ENCODE measurements around the gene AKAP12.
"Not testable (repeated sequence)": the region's sequence is repeated elsewhere in the genome, so short reads cannot be mapped to it uniquely, and the experiment has no call there.

AKAP12 gene

GRCh38 chr6:151340219-151340978 lies 100.6 kb downstream of the AKAP12 start:
- FAIRE-seq (no peak), DNase-seq (ENCODE audit: low spot score) (no peak)

DNA sequence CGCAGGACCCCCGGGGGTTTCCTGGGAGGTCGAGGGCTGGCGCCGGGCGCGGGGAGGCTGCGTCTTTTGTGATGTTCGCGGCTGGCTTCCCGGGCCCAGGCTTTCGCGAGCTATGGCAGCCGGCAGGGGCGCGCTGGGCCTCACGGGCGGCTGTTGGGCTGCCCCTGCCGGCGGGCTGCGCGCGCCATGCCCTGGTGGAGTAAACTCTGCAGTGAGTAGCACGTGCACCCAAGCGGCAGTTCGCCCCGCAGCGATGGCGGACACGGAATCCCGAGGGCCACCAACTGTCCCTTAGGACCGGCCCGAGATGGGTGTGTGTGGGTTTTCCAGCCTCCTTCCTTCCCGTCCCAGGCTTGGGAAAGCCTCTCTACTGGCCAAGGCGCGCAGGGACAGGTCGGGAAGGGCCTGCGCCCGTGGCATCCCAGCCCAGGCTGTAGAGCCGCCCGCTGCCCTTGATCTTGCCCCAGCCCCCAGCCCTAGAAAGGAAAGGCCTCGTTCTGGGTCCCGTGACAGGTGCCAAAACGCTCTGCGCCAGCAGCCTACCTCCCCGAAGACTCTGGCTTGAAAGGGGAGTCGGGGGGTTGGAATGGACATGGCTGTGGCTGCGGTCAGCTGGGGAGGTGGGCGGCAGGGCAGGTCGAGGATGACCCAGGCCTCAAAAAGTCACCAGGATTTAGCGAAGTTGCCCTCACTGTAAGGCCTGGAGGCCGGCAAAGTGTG lies 101.9 kb downstream of the AKAP12 start:
- FAIRE-seq, result no peak
- DNase-seq (ENCODE audit: low spot score), result no peak

DNA sequence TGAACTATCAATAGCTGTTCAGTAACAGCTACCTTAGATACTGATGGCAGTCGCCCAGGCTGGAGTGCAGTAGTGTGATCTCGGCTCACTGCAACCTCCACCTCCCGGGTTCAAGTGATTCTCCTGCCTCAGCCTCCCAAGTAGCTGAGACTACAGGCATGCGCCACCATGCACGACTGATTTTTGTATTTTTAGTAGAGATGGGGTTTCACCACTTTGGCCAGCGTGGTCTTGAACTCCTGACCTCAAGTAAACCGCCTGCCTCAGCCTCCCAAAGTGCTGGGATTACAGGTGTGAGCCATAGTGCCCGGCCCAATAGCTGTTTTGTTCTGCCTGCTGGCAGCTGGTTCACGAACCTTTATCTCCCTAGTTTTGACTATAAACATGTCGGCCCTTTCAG lies 103.0 kb downstream of the AKAP12 start:
- DNase-seq (ENCODE audit: low spot score); FAIRE-seq: not testable (repeated sequence)

GRCh38 chr6:151349651-151350270 lies 110.0 kb downstream of the AKAP12 start:
- FAIRE-seq (no peak), DNase-seq (ENCODE audit: low spot score) (no peak)

DNA sequence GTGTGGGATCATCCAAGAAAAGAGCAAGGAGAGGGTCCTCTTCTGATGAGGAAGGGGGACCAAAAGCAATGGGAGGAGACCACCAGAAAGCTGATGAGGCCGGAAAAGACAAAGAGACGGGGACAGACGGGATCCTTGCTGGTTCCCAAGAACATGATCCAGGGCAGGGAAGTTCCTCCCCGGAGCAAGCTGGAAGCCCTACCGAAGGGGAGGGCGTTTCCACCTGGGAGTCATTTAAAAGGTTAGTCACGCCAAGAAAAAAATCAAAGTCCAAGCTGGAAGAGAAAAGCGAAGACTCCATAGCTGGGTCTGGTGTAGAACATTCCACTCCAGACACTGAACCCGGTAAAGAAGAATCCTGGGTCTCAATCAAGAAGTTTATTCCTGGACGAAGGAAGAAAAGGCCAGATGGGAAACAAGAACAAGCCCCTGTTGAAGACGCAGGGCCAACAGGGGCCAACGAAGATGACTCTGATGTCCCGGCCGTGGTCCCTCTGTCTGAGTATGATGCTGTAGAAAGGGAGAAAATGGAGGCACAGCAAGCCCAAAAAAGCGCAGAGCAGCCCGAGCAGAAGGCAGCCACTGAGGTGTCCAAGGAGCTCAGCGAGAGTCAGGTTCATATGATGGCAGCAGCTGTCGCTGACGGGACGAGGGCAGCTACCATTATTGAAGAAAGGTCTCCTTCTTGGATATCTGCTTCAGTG lies 110.8 kb downstream of the AKAP12 start:
- no peak for FAIRE-seq
- no peak for DNase-seq (ENCODE audit: low spot score)

DNA sequence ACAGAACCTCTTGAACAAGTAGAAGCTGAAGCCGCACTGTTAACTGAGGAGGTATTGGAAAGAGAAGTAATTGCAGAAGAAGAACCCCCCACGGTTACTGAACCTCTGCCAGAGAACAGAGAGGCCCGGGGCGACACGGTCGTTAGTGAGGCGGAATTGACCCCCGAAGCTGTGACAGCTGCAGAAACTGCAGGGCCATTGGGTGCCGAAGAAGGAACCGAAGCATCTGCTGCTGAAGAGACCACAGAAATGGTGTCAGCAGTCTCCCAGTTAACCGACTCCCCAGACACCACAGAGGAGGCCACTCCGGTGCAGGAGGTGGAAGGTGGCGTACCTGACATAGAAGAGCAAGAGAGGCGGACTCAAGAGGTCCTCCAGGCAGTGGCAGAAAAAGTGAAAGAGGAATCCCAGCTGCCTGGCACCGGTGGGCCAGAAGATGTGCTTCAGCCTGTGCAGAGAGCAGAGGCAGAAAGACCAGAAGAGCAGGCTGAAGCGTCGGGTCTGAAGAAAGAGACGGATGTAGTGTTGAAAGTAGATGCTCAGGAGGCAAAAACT lies 111.5 kb downstream of the AKAP12 start:
- no peak for DNase-seq (ENCODE audit: low spot score)
- no peak for FAIRE-seq

- DNase-seq (ENCODE audit: low spot score) (no peak), FAIRE-seq (no peak)
Measured at GRCh38 chr6:151351731-151352130, 112.0 kb downstream of the AKAP12 start.

- DNase-seq (ENCODE audit: low spot score) (no peak), FAIRE-seq (no peak)
Measured at GRCh38 chr6:151352410-151353396, 112.9 kb downstream of the AKAP12 start.

DNA sequence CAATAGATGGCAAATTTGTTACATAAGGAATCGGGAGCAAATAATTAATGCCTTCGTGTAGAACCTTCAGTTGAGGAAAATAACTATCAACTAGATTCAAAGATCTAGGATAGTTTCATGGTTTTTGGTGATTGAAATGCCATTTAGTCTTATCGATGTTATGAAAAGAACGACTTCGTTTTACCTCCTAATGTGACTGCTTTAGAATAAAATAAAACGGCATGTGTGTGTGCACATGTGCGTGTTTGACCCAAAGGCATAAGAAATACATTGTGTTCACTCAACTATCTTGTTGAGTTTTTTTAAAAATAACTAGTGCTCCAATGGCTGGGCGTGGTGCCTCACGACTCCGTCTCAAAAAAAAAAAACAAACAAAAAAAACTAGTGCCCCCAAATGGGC lies 114.0 kb downstream of the AKAP12 start:
- no peak for DNase-seq (ENCODE audit: low spot score)

GRCh38 chr6:151356983-151357382 lies 117.2 kb downstream of the AKAP12 start:
- not testable (repeated sequence) for FAIRE-seq; DNase-seq (ENCODE audit: low spot score)

More for the DNA sequence above, 114.0 kb downstream of the AKAP12 start:
- no peak for FAIRE-seq

GRCh38 chr6:151357758-151358436 lies 118.1 kb downstream of the AKAP12 start:
- DNase-seq (ENCODE audit: low spot score) (no peak), FAIRE-seq (no peak)

DNA sequence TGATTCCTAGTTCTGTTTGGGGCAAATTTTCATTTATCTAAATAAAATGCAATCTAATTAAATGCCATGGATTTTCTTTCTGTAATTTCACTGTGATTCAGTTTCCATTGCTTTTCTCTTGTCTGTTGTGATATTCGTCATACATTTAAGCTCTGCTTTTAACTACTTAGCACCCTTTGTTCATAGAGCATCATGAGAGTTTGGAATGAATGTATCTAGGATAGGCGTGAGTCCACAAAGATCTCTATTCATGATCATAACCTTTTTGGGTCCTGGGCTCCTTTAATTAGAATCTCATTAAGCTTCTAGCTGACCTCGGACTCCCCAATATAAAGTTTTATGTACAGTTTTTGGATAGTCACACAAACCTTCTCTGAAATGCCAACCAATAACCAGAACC lies 118.7 kb downstream of the AKAP12 start:
- no peak for FAIRE-seq

DNA sequence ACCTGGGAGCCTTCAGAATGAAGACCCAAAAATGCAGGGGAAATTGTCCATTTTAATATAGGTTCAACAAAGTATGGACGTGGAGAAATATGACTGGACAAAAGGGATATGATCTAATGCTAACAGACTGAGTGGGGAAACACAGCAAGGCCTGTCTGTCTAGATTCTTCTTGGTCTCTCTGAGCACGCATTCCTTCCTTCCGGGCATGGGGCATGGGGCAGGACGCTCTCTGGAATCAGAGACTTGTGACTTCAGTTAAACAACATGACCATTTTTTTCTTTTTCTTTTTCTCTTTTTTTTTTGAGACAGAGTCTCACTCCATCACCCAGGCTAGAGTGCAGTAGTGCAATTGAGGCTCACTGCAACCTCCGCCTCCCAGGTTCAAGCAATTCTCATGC lies 119.7 kb downstream of the AKAP12 start:
- FAIRE-seq (no peak), DNase-seq (ENCODE audit: low spot score) (no peak)

More for the DNA sequence above, 118.7 kb downstream of the AKAP12 start:
- DNase-seq (ENCODE audit: low spot score), result no peak

DNA sequence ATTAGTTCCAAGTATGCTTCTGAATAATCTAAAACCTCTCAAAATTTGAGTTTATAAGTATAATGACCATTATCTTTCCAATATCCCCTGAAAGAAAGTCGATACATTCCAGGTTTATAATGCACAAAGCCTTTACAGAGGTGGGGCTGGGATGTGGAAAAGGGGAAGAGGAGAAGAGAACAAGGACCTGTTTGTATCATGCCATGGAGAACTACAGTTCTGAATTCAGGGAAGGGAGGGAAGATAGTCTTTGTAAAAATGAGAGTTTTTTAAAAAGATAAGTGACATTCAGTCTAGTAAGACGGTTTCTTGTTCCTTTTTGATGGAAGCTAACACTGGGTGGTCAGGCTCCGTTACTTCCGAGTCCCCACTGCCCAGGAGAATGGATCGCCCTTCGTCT lies 125.5 kb downstream of the AKAP12 start:
- FAIRE-seq (no peak), DNase-seq (ENCODE audit: low spot score) (no peak)

DNA sequence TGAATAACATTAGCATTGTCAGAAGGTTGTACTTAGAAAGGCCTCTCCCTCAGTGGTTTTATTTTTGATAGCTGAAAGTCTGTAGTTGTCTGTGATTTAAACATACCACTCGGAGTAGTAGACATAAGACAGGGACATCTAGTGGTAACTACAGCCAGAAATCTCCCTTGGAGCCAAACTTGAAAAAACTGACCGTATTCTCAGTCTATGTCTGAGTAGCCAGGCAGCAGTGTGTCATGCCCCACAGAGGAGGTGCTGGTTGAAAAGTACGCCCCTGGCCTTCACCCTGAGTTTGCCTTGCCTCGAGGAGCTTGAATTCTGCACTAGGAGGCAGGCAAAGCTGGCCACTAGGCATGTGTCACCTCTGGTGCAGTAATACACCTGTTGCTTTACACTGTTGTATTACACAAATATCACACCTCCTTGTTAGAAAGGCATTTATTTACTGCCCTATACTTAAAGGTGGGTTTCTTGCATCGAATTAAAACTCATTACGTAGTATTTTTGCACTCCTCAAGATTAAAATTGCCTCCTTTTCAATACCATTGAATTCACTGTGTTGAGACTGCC lies 130.8 kb downstream of the AKAP12 start:
- DNase-seq (ENCODE audit: low spot score) (no peak), FAIRE-seq (no peak)

DNA sequence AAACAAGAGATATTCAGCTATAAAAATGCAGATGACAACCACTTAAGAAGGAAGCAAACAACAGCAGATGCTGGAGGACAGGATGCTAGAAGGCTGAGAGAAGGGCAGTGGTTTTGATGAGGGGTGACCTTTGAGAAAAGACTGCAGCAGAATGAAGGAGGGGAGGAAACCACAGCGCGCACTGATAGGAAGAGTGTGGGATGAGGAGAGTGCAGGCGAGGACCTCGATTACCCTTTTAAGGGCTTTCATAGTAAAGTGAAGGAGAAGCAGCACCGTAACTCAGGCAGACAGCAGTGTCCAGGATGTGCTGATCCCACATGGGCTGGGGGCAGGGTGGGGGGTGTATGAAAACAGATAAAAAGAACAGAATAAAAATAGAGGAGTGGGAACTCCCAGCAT lies 132.4 kb downstream of the AKAP12 start:
- no peak for FAIRE-seq

GRCh38 chr6:151374036-151374683 lies 134.4 kb downstream of the AKAP12 start:
- DNase-seq (ENCODE audit: low spot score) (no peak), FAIRE-seq (no peak)

More for the DNA sequence above, 132.4 kb downstream of the AKAP12 start:
- DNase-seq (ENCODE audit: low spot score), result no peak

- FAIRE-seq (no peak), DNase-seq (ENCODE audit: low spot score) (no peak)
Measured at GRCh38 chr6:151375833-151376232, 136.1 kb downstream of the AKAP12 start.

DNA sequence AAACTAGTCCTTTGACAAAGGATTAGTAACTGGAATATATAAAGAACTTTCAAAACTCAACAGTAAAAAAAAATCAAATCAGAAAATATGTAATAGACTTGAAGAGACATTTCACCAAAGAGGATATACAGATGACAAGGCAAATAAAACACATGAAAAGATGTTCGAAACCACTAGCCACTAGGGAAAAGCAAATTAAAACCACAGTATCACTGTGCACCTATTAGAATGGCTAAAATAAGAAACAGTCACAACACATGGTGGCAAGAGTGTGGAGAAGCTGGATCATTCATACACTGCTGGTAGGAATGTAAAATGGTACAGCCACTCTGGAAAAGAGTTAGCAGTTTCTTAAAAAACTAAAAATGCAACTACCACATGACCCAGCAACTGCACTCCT lies 136.7 kb downstream of the AKAP12 start:
- FAIRE-seq (no peak), DNase-seq (ENCODE audit: low spot score) (no peak)

Data from RCC 7860 (cell line).